Measurements from ENCODE around the gene ASXL3. TPM values are rescaled to one million over a fixed set of nuclear protein-coding genes. Genes with fewer than 3 reads are reported as not detected.

Gene ASXL3
- total RNA-seq, 2 donors from 2014 or later: 0.71 to 1.1 TPM

DNA sequence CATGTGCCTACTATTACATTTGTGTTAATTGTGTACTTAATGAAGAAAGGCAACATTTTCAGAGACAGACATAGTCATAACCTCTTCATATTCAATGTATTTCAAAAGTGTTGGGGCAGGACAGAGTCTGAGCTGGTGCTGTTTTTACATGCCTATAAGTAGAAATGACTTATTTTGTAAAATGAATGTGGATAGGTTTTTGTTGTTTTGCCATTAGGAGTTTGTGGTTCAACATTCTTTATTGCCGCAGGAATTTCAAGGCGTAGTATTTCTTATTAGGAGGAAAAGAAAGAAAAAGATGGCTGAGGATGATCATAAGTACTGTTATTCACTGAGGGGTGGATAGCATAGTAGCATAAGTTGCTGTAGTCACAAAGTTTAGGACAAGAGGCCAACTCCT lies 21.2 kb upstream of the ASXL3 start:
- Mint-ChIP-seq H3K4me3 (no peak overlapping the region), H3K36me3 (ENCODE audit: low read depth) (no peaks in the 10 kb centered on the region), H3K4me1 (peaks cover 18% of the 10 kb centered on the region), H3K27ac (no peak overlapping the region), H3K27me3 (ENCODE audit: insufficient read depth) (peaks cover 15% of the 10 kb centered on the region), H3K9me3 (no peaks in the 10 kb centered on the region)
- no peak for DNase-seq
- no peak overlapping the region for H3K9ac ChIP-seq (ENCODE audit: extremely low read depth, low read length, poor library complexity, severe bottlenecking)
- peaks cover 5% of the 10 kb centered on the region for H3K4me1 ChIP-seq (ENCODE audit: control insufficient read depth, insufficient read depth, low read length)
- no peak overlapping the region for H3K4me3 ChIP-seq (ENCODE audit: low read length)
- H3K9me3 ChIP-seq (ENCODE audit: control insufficient read depth, low read length): no peaks in the 10 kb centered on the region
- TF ChIP-seq, protein P1, sequence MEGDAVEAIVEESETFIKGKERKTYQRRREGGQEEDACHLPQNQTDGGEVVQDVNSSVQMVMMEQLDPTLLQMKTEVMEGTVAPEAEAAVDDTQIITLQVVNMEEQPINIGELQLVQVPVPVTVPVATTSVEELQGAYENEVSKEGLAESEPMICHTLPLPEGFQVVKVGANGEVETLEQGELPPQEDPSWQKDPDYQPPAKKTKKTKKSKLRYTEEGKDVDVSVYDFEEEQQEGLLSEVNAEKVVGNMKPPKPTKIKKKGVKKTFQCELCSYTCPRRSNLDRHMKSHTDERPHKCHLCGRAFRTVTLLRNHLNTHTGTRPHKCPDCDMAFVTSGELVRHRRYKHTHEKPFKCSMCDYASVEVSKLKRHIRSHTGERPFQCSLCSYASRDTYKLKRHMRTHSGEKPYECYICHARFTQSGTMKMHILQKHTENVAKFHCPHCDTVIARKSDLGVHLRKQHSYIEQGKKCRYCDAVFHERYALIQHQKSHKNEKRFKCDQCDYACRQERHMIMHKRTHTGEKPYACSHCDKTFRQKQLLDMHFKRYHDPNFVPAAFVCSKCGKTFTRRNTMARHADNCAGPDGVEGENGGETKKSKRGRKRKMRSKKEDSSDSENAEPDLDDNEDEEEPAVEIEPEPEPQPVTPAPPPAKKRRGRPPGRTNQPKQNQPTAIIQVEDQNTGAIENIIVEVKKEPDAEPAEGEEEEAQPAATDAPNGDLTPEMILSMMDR (conservative IDR thresholded peaks at IDR 0.05): no peak
- H3K27ac ChIP-seq (ENCODE audit: low read depth, low read length): no peak overlapping the region
- 94 to 100% methylated on average over 2 of the region's 2 CpGs for WGBS, 2 experiments (ENCODE audit: insufficient coverage in 1 of 2, insufficient read length in 1 of 2)
- H3K27me3 ChIP-seq (ENCODE audit: control insufficient read depth, insufficient read depth, low read length, poor library complexity, severe bottlenecking): peaks cover 11% of the 10 kb centered on the region
- no peaks in the 10 kb centered on the region for H3K36me3 ChIP-seq (ENCODE audit: control insufficient read depth, insufficient read depth, low read length)

DNA sequence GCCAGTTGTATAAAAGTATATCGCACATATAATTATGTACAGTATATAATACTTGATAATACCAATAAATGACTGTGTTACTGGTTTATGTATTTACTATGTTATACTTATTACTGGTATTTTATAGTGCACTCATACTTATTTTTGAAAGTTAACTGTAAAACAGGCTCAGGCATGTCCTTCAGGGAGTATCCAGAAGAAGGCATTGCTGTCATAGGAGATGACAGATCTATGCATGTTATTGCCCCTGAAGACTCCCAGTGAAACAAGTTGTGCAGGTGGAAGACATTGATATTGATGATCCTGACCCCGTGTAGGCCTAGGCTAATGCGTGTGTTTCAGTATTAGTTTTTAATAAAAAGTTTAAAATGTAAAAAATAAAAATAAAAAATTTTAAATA lies 20.3 kb upstream of the ASXL3 start:
- Histone ChIP-seq H3K27ac (ENCODE audit: low read depth, low read length) (no peak overlapping the region), H3K9ac (ENCODE audit: extremely low read depth, low read length, poor library complexity, severe bottlenecking) (no peak overlapping the region), H3K27me3 (ENCODE audit: control insufficient read depth, insufficient read depth, low read length, poor library complexity, severe bottlenecking) (peaks cover 19% of the 10 kb centered on the region), H3K36me3 (ENCODE audit: control insufficient read depth, insufficient read depth, low read length) (no peaks in the 10 kb centered on the region), H3K4me1 (ENCODE audit: control insufficient read depth, insufficient read depth, low read length) (peaks cover 5% of the 10 kb centered on the region), H3K9me3 (ENCODE audit: control insufficient read depth, low read length) (no peaks in the 10 kb centered on the region), H3K4me3 (ENCODE audit: low read length) (no peak overlapping the region)
- H3K27ac Mint-ChIP-seq: no peak overlapping the region
- WGBS, 2 experiments (ENCODE audit: insufficient coverage in 1 of 2, insufficient read length in 1 of 2): 100% methylated on average over 2 of the region's 3 CpGs; no CpG with 5 or more reads in 1 of the 2 experiments
- peaks cover 22% of the 10 kb centered on the region for H3K27me3 Mint-ChIP-seq (ENCODE audit: insufficient read depth)
- DNase-seq: no peak
- H3K36me3 Mint-ChIP-seq (ENCODE audit: low read depth): no peaks in the 10 kb centered on the region
- peaks cover 25% of the 10 kb centered on the region for H3K4me1 Mint-ChIP-seq
- TF ChIP-seq, protein P1 (conservative IDR thresholded peaks at IDR 0.05): no peak
- no peaks in the 10 kb centered on the region for H3K9me3 Mint-ChIP-seq
- H3K4me3 Mint-ChIP-seq: no peak overlapping the region

DNA sequence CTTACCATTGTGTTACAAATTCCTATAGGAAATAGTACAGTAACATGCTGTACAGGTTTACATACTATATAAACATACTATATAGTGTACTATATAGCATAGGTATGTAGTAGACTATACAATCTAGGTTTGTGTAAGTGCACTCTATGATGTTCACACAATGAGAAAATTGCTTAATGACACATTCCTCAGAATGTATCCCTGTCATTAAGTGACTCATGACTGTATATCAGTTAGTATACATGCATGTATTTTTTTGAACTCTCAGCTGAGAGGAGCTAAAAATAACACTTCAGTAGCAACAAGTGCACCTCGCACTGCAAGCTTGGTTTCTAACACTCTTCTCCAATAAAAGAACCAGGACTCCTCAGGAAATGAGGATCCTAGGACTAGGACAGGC lies 19.5 kb upstream of the ASXL3 start:
- no peak for DNase-seq
- H3K4me3 ChIP-seq (ENCODE audit: low read length): no peak overlapping the region
- Mint-ChIP-seq H3K36me3 (ENCODE audit: low read depth) (no peaks in the 10 kb centered on the region), H3K9me3 (no peaks in the 10 kb centered on the region), H3K4me3 (no peak overlapping the region), H3K4me1 (peaks cover 28% of the 10 kb centered on the region), H3K27me3 (ENCODE audit: insufficient read depth) (peaks cover 21% of the 10 kb centered on the region), H3K27ac (no peak overlapping the region)
- H3K36me3 ChIP-seq (ENCODE audit: control insufficient read depth, insufficient read depth, low read length): no peaks in the 10 kb centered on the region
- H3K27me3 ChIP-seq (ENCODE audit: control insufficient read depth, insufficient read depth, low read length, poor library complexity, severe bottlenecking): peaks cover 27% of the 10 kb centered on the region
- no peak overlapping the region for H3K9ac ChIP-seq (ENCODE audit: extremely low read depth, low read length, poor library complexity, severe bottlenecking)
- TF ChIP-seq, protein P1 (conservative IDR thresholded peaks at IDR 0.05): no peak
- no peak overlapping the region for H3K27ac ChIP-seq (ENCODE audit: low read depth, low read length)
- peaks cover 5% of the 10 kb centered on the region for H3K4me1 ChIP-seq (ENCODE audit: control insufficient read depth, insufficient read depth, low read length)
- 96% methylated on average over 1 of the region's 1 CpG; no CpG with 5 or more reads in 1 of the 2 experiments for WGBS, 2 experiments (ENCODE audit: insufficient coverage in 1 of 2, insufficient read length in 1 of 2)
- peaks cover 4% of the 10 kb centered on the region for H3K9me3 ChIP-seq (ENCODE audit: control insufficient read depth, low read length)
